HEK293 (cell line): Measurements from ENCODE around the gene PHKG2.
A peak's percentile ranks its signal among the peaks of the same experiment; 100 is the strongest.

ENCODE experiments used
- CTCF ChIA-PET: fragments of 350-600 bp; formaldehyde crosslinking; extraction: SDS; loops from one replicate; lab custom pipeline; 2021; ENCODE audit warnings: antibody characterized with exemption; lab: Yijun Ruan, JAX
- POLR2A ChIA-PET: fragments of 300-600 bp; formaldehyde crosslinking; extraction: SDS; loops from one replicate; lab custom pipeline; 2020; ENCODE audit warnings: antibody characterized with exemption, inconsistent platforms; lab: Yijun Ruan, JAX
- H3K27ac ChIP-seq: fragments of 200-500 bp; sonication (Bioruptor generic); 2 replicates; pipeline ENCODE4 v1.5.1; 2014; ENCODE audit warnings: low read depth, low read length, control low read depth, inconsistent platforms; ENCODE audit errors: extremely low read depth
- H3K36me3 ChIP-seq, 2 experiments: fragments of 200-500 bp in 1 of 2; sonication (Bioruptor generic) in 1 of 2; 1 replicate in 1 of 2; 2 replicates in 1 of 2; pipeline ENCODE4 v1.5.1; 2014 to 2017; ENCODE audit warnings: inconsistent platforms in 2 of 2, low read length in 2 of 2; ENCODE audit not compliant: control insufficient read depth in 2 of 2, insufficient read depth in 1 of 2
- H3K4me1 ChIP-seq: fragments of 200-500 bp; sonication (Bioruptor generic); 2 replicates; pipeline ENCODE4 v1.5.1; 2014; ENCODE audit warnings: mild to moderate bottlenecking, low read length, inconsistent platforms; ENCODE audit not compliant: control insufficient read depth, insufficient read depth
- H3K4me3 ChIP-seq: 2 replicates; pipeline ENCODE4 v1.5.1; 2011; ENCODE audit warnings: low read depth, mild to moderate bottlenecking, control low read depth, low read length, moderate library complexity
- H3K9me3 ChIP-seq: fragments of 200-500 bp; sonication (Bioruptor generic); 2 replicates; pipeline ENCODE4 v1.5.1; 2014; ENCODE audit warnings: low read depth, low read length, inconsistent platforms; ENCODE audit not compliant: control insufficient read depth, insufficient read depth
- HOXA7 ChIP-seq: sonication (generic); formaldehyde crosslinking; IDR thresholded peaks from 2 replicates; pipeline ENCODE4 v1.8.1; 2022; ENCODE audit warnings: missing genetic modification reagents, borderline replicate concordance
- KLF10 ChIP-seq: fragments of 450-650 bp; IDR thresholded peaks from 2 replicates; pipeline ENCODE4 v1.5.1; 2018; ENCODE audit warnings: missing biosample characterization, mild to moderate bottlenecking, missing genetic modification characterization
- KLF17 ChIP-seq: fragments of 450-650 bp; formaldehyde crosslinking; IDR thresholded peaks from 2 replicates; pipeline ENCODE4 v1.5.1; 2016; ENCODE audit warnings: missing biosample characterization, missing genetic modification characterization
- PATZ1 ChIP-seq: fragments of 450-650 bp; formaldehyde crosslinking; IDR thresholded peaks from 2 replicates; pipeline ENCODE4 v1.5.1; 2016; ENCODE audit warnings: missing biosample characterization, missing genetic modification characterization
- PRDM2 ChIP-seq: fragments of 450-650 bp; formaldehyde crosslinking; IDR thresholded peaks from 2 replicates; pipeline ENCODE4 v1.5.1; 2016; ENCODE audit warnings: missing biosample characterization, missing genetic modification characterization, borderline replicate concordance
- ZNF266 ChIP-seq: fragments of 450-650 bp; formaldehyde crosslinking; IDR thresholded peaks from 2 replicates; pipeline ENCODE4 v1.5.1; 2016; ENCODE audit warnings: missing biosample characterization, missing genetic modification characterization, low read depth
- ZNF280C ChIP-seq: fragments of 450-650 bp; formaldehyde crosslinking; IDR thresholded peaks from 2 replicates; pipeline ENCODE4 v1.5.1; 2016; ENCODE audit warnings: missing biosample characterization, missing genetic modification characterization
- ZNF658 ChIP-seq: fragments of 450-650 bp; formaldehyde crosslinking; IDR thresholded peaks from 2 replicates; pipeline ENCODE4; 2016; ENCODE audit warnings: missing biosample characterization, missing genetic modification characterization

The PHKG2 gene

GRCh38 chr16:30771726-30772125 is 23.5 kb downstream of the PHKG2 start:
- TF ChIP-seq HOXA7 (no peak), ZNF280C (tag by site-specific recombination) (no peak), PRDM2 (tag by site-specific recombination) (no peak), KLF10 (tag by site-specific recombination) (no peak), ZNF658 (tag by site-specific recombination) (no peak), KLF17 (no peak)
- no peak overlapping the region for H3K27ac ChIP-seq
- ChIA-PET CTCF (interaction anchor here (1.0 kb wide), 1 partner anchor 43 kb away, joined by 3 read pairs; no protein-coding TSS in a partner anchor), POLR2A (interaction anchor here (0.7 to 1.9 kb wide), 3 partner anchors 15 to 166 kb away, joined by 3 to 7 read pairs (median 3); partner anchors contain the start of genes PHKG2 and ZNF629)
- no peaks in the 10 kb centered on the region for H3K9me3 ChIP-seq
- no peaks in the 10 kb centered on the region for H3K4me1 ChIP-seq
- H3K36me3 ChIP-seq, result peaks cover 19 to 83% of the 10 kb centered on the region in 2 experiments; a peak in 2 of 3 replicates
- no peak overlapping the region for H3K4me3 ChIP-seq

- Histone ChIP-seq H3K36me3 (peaks cover 10 to 67% of the 10 kb centered on the region in 2 experiments; a peak in 2 of 3 replicates), H3K4me1 (no peaks in the 10 kb centered on the region; the same call in 1 of the 2 replicates), H3K27ac (no peak overlapping the region), H3K4me3 (no peak overlapping the region), H3K9me3 (no peaks in the 10 kb centered on the region)
- 0 out of 2 replicates have a peak, but pooled peaks have one; percentile 38 for TF ChIP-seq PATZ1
- TF ChIP-seq ZNF266 (tag by site-specific recombination), result no peak
- POLR2A ChIA-PET, result interaction anchor here (2.2 to 2.6 kb wide), 4 partner anchors 10 to 25 kb away, joined by 8 to 34 read pairs (median 20); partner anchors contain the start of gene PHKG2
- CTCF ChIA-PET, result interaction anchor here (0.5 to 0.6 kb wide), 2 partner anchors 80 to 292 kb away, joined by 3 to 5 read pairs; no protein-coding TSS in a partner anchor
Measured at GRCh38 chr16:30773826-30774225, 25.6 kb downstream of the PHKG2 start.
